Loucy (cell line): ENCODE results near the gene LRRTM2.

ENCODE experiments used
- H2AFZ ChIP-seq: fragments of 200-600 bp; sonication (generic); 2 replicates; pipeline ENCODE4 v1.6.0; 2016; ENCODE audit warnings: antibody characterized with exemption, mild to moderate bottlenecking, low read length, moderate library complexity
- H3F3A ChIP-seq: fragments of 200-600 bp; 2 replicates; pipeline ENCODE4 v1.6.0; 2016; ENCODE audit warnings: antibody characterized with exemption, low read depth, mild to moderate bottlenecking
- H3K27me3 ChIP-seq: fragments of 200-600 bp; sonication (generic); 2 replicates; pipeline ENCODE4 v1.6.1; 2014; ENCODE audit warnings: low read length, mild to moderate bottlenecking; ENCODE audit not compliant: insufficient read depth, poor library complexity, severe bottlenecking
- H3K36me3 ChIP-seq: fragments of 200-600 bp; sonication (generic); 2 replicates; pipeline ENCODE4 v1.6.1; 2016; ENCODE audit warnings: low read length; ENCODE audit not compliant: insufficient read depth
- H3K4me1 ChIP-seq: fragments of 200-600 bp; sonication (generic); 2 replicates; pipeline ENCODE4 v1.5.1; 2014; ENCODE audit warnings: low read length, mild to moderate bottlenecking; ENCODE audit not compliant: insufficient read depth, poor library complexity, severe bottlenecking
- H3K4me2 ChIP-seq: fragments of 200-600 bp; sonication (generic); 2 replicates; pipeline ENCODE4 v1.6.0; 2014; ENCODE audit warnings: antibody characterized with exemption, low read length, low read depth, mild to moderate bottlenecking; ENCODE audit not compliant: poor library complexity, severe bottlenecking
- H3K4me3 ChIP-seq: fragments of 200-600 bp; sonication (generic); 2 replicates; pipeline ENCODE4 v1.5.1; 2014; ENCODE audit warnings: low read length, mild to moderate bottlenecking, mixed read lengths; ENCODE audit not compliant: poor library complexity, severe bottlenecking
- H3K79me2 ChIP-seq: fragments of 200-600 bp; sonication (generic); 2 replicates; pipeline ENCODE4 v1.6.1; 2014; ENCODE audit warnings: low read length; ENCODE audit not compliant: insufficient read depth
- H3K9ac ChIP-seq: fragments of 200-600 bp; sonication (generic); 2 replicates; pipeline ENCODE4 v1.6.0; 2014; ENCODE audit warnings: mild to moderate bottlenecking, low read depth, low read length, moderate library complexity; ENCODE audit not compliant: poor library complexity, severe bottlenecking
- H3K9me2 ChIP-seq: fragments of 200-600 bp; sonication (generic); replicated peaks from 2 replicates; pipeline ENCODE4 v1.6.1; 2016; ENCODE audit warnings: low read depth, low read length, mixed read lengths
- H3K9me3 ChIP-seq: fragments of 200-600 bp; sonication (generic); 2 replicates; pipeline ENCODE4 v1.6.1; 2014; ENCODE audit warnings: mild to moderate bottlenecking, antibody characterized with exemption, low read length, low read depth; ENCODE audit not compliant: insufficient read depth
- H4K20me1 ChIP-seq: fragments of 200-600 bp; sonication (generic); 2 replicates; pipeline ENCODE4 v1.6.0; 2014; ENCODE audit warnings: antibody characterized with exemption, low read length, mild to moderate bottlenecking; ENCODE audit not compliant: insufficient read depth, poor library complexity, severe bottlenecking
- CTCF ChIP-seq: fragments of 200-600 bp; sonication (generic); conservative IDR thresholded peaks from 2 replicates; pipeline ENCODE4 v1.5.1; 2014; ENCODE audit warnings: mild to moderate bottlenecking, antibody characterized with exemption, low read length
- EZH2phosphoT487 ChIP-seq: fragments of 200-600 bp; IDR thresholded peaks from 2 replicates; pipeline ENCODE4 v1.6.1; 2018; ENCODE audit warnings: antibody characterized with exemption, mild to moderate bottlenecking, moderate library complexity, borderline replicate concordance

Gene LRRTM2

GRCh38 chr5:138819081-138819480 is 56.1 kb downstream of the LRRTM2 start:
- no peaks in the 10 kb centered on the region for H3K79me2 ChIP-seq
- H3K36me3 ChIP-seq, result peaks cover 3% of the 10 kb centered on the region; the same call in 1 of the 2 replicates
- H2AFZ ChIP-seq, result no peak overlapping the region
- H3K9me3 ChIP-seq, result no peaks in the 10 kb centered on the region
- TF ChIP-seq CTCF (no peak), EZH2phosphoT487 (no peak)
- no peaks in the 10 kb centered on the region for H3K4me1 ChIP-seq
- no peaks in the 10 kb centered on the region for H3F3A ChIP-seq
- no peaks in the 10 kb centered on the region for H3K9me2 ChIP-seq
- no peak overlapping the region for H3K4me2 ChIP-seq
- H3K9ac ChIP-seq, result no peak overlapping the region
- no peaks in the 10 kb centered on the region for H3K27me3 ChIP-seq
- no peak overlapping the region for H3K4me3 ChIP-seq
- H4K20me1 ChIP-seq, result no peaks in the 10 kb centered on the region
